Keratinocyte (primary cell): ENCODE measurements around the gene PTPRN2. TPM values are rescaled to one million over a fixed set of nuclear protein-coding genes. Genes with fewer than 3 reads are reported as not detected.

Experiments
- DNase-seq: peaks from one replicate; pipeline ENCODE4 v3.0.0-alpha.2; 2011; ENCODE audit warnings: low read depth, missing footprints, low spot score
- FAIRE-seq: peaks from 2 replicates; lab custom pipeline; 2011; peaks lifted over from hg19 to GRCh38; lab: Jason Lieb, UNC
- H2AFZ ChIP-seq: 2 replicates; pipeline ENCODE4 v1.6.0; 2012; ENCODE audit warnings: low read length, control low read depth, inconsistent platforms; ENCODE audit not compliant: control insufficient read depth
- H3K27ac ChIP-seq: 2 replicates; pipeline ENCODE4 v1.5.1; 2011; ENCODE audit warnings: low read length; ENCODE audit not compliant: control insufficient read depth, insufficient read depth
- H3K27me3 ChIP-seq: 3 replicates; pipeline ENCODE4 v1.6.0; 2011; ENCODE audit warnings: low read length; ENCODE audit not compliant: control insufficient read depth, insufficient read depth; ENCODE audit errors: extremely low read depth
- H3K36me3 ChIP-seq, 2 experiments: 2 replicates in 1 of 2; 3 replicates in 1 of 2; pipeline ENCODE4 v1.5.1; 2011; ENCODE audit warnings: low read length in 2 of 2, mild to moderate bottlenecking in 1 of 2; ENCODE audit not compliant: control insufficient read depth in 2 of 2, insufficient read depth in 2 of 2; ENCODE audit errors: extremely low read depth in 1 of 2
- H3K4me1 ChIP-seq: 3 replicates; pipeline ENCODE4 v1.5.1; 2011; ENCODE audit warnings: low read length; ENCODE audit not compliant: control insufficient read depth, insufficient read depth; ENCODE audit errors: extremely low read depth
- H3K4me2 ChIP-seq: 3 replicates; pipeline ENCODE4 v1.6.0; 2011; ENCODE audit warnings: low read depth, low read length; ENCODE audit not compliant: control insufficient read depth, insufficient read depth; ENCODE audit errors: extremely low read depth
- H3K4me3 ChIP-seq, 3 experiments: fragments of 200-600 bp in 1 of 3; sonication (generic) in 1 of 3; 2 replicates in 2 of 3; 3 replicates in 1 of 3; pipeline ENCODE4 v1.5.1; 2011 to 2016; ENCODE audit warnings: low read length in 3 of 3, mild to moderate bottlenecking in 3 of 3, control low read depth in 2 of 3, inconsistent platforms in 1 of 3, low read depth in 1 of 3, mixed read lengths in 1 of 3, mixed run types in 1 of 3, moderate library complexity in 1 of 3; ENCODE audit not compliant: control insufficient read depth in 2 of 3, insufficient read depth in 2 of 3; ENCODE audit errors: extremely low read depth in 1 of 3
- H3K79me2 ChIP-seq: 2 replicates; pipeline ENCODE4 v1.6.0; 2012; ENCODE audit warnings: low read length; ENCODE audit not compliant: control insufficient read depth, insufficient read depth
- H3K9ac ChIP-seq: 3 replicates; pipeline ENCODE4 v1.6.0; 2011; ENCODE audit warnings: low read length; ENCODE audit not compliant: control insufficient read depth, insufficient read depth; ENCODE audit errors: extremely low read depth
- H3K9me1 ChIP-seq: 3 replicates; pipeline ENCODE4 v1.6.0; 2011; ENCODE audit warnings: low read length; ENCODE audit not compliant: control insufficient read depth, insufficient read depth; ENCODE audit errors: extremely low read depth
- H3K9me3 ChIP-seq: 2 replicates; pipeline ENCODE4 v1.5.1; 2012; ENCODE audit warnings: low read depth, low read length; ENCODE audit not compliant: control insufficient read depth
- H4K20me1 ChIP-seq: 3 replicates; pipeline ENCODE4 v1.6.0; 2011; ENCODE audit warnings: low read length; ENCODE audit not compliant: control insufficient read depth, insufficient read depth; ENCODE audit errors: extremely low read depth
- CTCF ChIP-seq, 3 experiments: IDR thresholded peaks in 1 of 3; conservative IDR thresholded peaks in 1 of 3; optimal IDR thresholded peaks in 1 of 3; 2 replicates in 2 of 3; 3 replicates in 1 of 3; pipeline versions ENCODE3 to v1.5.1; 2011; ENCODE audit warnings: low read length in 3 of 3, mild to moderate bottlenecking in 3 of 3, moderate library complexity in 2 of 3, control low read depth in 1 of 3, inconsistent platforms in 1 of 3; ENCODE audit not compliant: insufficient read depth in 2 of 3; ENCODE audit errors: extremely low read depth in 1 of 3
- EZH2 ChIP-seq: IDR thresholded peaks from one replicate; pipeline ENCODE4 v1.6.1; 2012; ENCODE audit warnings: inconsistent platforms, mild to moderate bottlenecking, low read length, moderate library complexity
- dilution Hi-C: fragments of 300-500 bp; cut with MboI; formaldehyde crosslinking; loops from one replicate; pipeline ENCODE4 v1.7.0; 2020; ENCODE audit warnings: low sequenced_read_pairs; ENCODE audit not compliant: extremely low pct_ligation_motif_present
- polyA plus RNA-seq, 5 experiments: library from polyadenylated mRNA; depleted of rRNA in 3 of 5; stranded (reverse) in 3 of 5; stranded (forward) in 1 of 5; unstranded in 1 of 5; fragments of >200 nt; gene quantifications; 1 replicate in 1 of 5; 2 replicates in 3 of 5; 3 replicates in 1 of 5; pipeline versions ENCODE4 v1.2.1 to v1.2.3, GENCODE V29; 2011 to 2012; ENCODE audit warnings: missing spikeins in 2 of 5, low read depth in 1 of 5, low replicate concordance in 1 of 5

PTPRN2 gene
- polyA plus RNA-seq, 1 donor (not counting 4 experiments of a cell fraction or from before 2014, with no cell fraction given), result not detected

DNA sequence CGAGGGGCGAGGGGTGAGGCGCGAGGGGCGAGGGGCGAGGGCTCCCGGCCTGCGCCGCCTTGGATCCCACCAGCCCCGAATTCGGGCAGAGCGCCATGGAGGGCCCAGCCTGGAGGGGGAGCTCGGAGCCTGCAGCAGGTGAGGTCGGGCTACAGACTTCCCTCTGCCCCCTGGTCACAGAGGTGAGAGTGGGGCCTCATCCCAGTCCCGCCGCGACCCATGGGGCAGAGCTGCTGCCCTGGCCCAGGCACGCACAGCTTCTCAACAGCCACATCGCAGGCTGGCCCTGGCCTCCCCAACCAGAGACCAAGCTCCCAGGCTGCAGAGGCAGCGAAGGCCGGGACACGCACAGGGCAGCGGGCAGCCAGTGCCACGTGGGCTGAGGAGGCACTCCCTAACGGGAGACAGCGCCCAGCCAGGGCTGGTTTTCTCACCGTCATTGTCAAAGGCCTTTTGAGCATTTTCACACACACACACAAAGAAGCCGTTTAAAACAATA is 191.8 kb downstream of the PTPRN2 start:
- no peaks in the 10 kb centered on the region for H3K36me3 ChIP-seq
- peaks cover 9% of the 10 kb centered on the region for H3K9me3 ChIP-seq
- no peaks in the 10 kb centered on the region for H3K79me2 ChIP-seq
- dilution Hi-C loops, result no loop called here
- H2AFZ ChIP-seq, result no peak overlapping the region
- DNase-seq (no peak), FAIRE-seq (no peak)
- H3K9ac ChIP-seq, result no peak overlapping the region
- H4K20me1 ChIP-seq, result no peaks in the 10 kb centered on the region
- no peak overlapping the region for H3K4me3 ChIP-seq
- H3K9me1 ChIP-seq, result no peaks in the 10 kb centered on the region
- H3K4me1 ChIP-seq, result no peaks in the 10 kb centered on the region
- no peak for TF ChIP-seq CTCF (optimal IDR thresholded peaks at IDR 0.05 in 1 of 3, IDR thresholded peaks at IDR 0.05 in 1 of 3, conservative IDR thresholded peaks at IDR 0.05 in 1 of 3; ENCODE audit: extremely low read depth in 1 of 3, insufficient read depth in 2 of 3, low read length in 3 of 3)
- no peak for TF ChIP-seq EZH2
- no peak overlapping the region for H3K4me2 ChIP-seq
- H3K27ac ChIP-seq, result no peak overlapping the region
- H3K27me3 ChIP-seq, result no peaks in the 10 kb centered on the region

- Histone ChIP-seq H3K4me2 (no peak overlapping the region), H3K79me2 (no peaks in the 10 kb centered on the region), H3K9me3 (peaks cover 12% of the 10 kb centered on the region), H3K9me1 (no peaks in the 10 kb centered on the region), H3K9ac (no peak overlapping the region), H3K4me1 (no peaks in the 10 kb centered on the region), H3K4me3 (no peak overlapping the region), H2AFZ (no peak overlapping the region), H3K27ac (no peak overlapping the region), H4K20me1 (no peaks in the 10 kb centered on the region), H3K36me3 (no peaks in the 10 kb centered on the region), H3K27me3 (no peaks in the 10 kb centered on the region)
- TF ChIP-seq CTCF (optimal IDR thresholded peaks at IDR 0.05 in 1 of 3, IDR thresholded peaks at IDR 0.05 in 1 of 3, conservative IDR thresholded peaks at IDR 0.05 in 1 of 3; ENCODE audit: extremely low read depth in 1 of 3, insufficient read depth in 2 of 3, low read length in 3 of 3) (no peak), EZH2 (no peak)
- no peak for FAIRE-seq
- no peak for DNase-seq
- dilution Hi-C loops, result no loop called here
Observed at GRCh38 chr7:158395349-158395748, 192.3 kb downstream of the PTPRN2 start.
